ENCODE measurements around the gene CREB3L4. TPM values are rescaled to one million over a fixed set of nuclear protein-coding genes. Genes with fewer than 3 reads are reported as not detected.
A peak's percentile ranks its signal among the peaks of the same experiment; 100 is the strongest.

The CREB3L4 gene
- total RNA-seq, 1 experiment from 2014 or later, result 25.9 TPM

DNA sequence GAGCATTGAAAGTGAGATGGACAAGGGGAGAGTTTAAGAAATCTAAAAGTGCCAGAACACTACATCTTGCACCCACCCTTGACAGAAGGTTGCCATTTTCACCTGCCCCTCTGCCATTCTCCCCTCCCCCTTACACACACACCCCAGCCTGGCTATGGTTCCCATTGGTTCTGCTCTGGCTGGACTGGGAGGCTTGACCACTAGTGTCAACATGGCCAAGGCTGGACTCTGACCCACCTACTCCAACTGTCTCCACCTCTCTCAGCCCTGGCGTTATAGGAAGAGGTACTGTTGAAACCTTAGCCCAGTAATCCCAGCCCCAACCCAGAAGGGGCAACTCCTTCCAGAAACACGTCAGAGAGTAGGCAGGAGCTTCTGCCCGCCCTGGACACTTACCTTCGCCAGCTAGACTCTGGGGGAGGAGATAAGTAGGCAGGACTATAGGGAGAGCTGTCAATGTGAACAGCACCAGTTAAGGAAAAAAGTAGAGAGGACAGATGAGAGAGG is 13.8 kb upstream of the CREB3L4 start:
- no peak overlapping the region for H2AFZ ChIP-seq
- BruUV-seq (replicated peaks), result no TSS peak
- H3K4me3 ChIP-seq, result no peak overlapping the region
- no peaks in the 10 kb centered on the region for H3K9me3 ChIP-seq (ENCODE audit: insufficient read depth, low read depth)
- H3K27ac ChIP-seq, result no peak overlapping the region
- peaks cover 45% of the 10 kb centered on the region for H3K79me2 ChIP-seq (ENCODE audit: low read depth)
- TF ChIP-seq EZH2 (IDR thresholded peaks at IDR 0.05; ENCODE audit: low read depth), result no peak
- no peak for TF ChIP-seq CTCF (conservative IDR thresholded peaks at IDR 0.05)
- ChIA-PET CTCF (no interaction called here), POLR2A (ENCODE audit: unreplicated experiment) (interaction anchor here (0.6 kb wide), 1 partner anchor 147 kb away, joined by 10 read pairs; no protein-coding TSS in a partner anchor)
- intact Hi-C loops (cut with micrococcal nuclease; ENCODE audit: unreplicated experiment), result no loop called here
- no peak overlapping the region for H3K4me2 ChIP-seq
- H3K27me3 ChIP-seq (ENCODE audit: insufficient read depth, low read depth), result no peaks in the 10 kb centered on the region
- no peak for DNase-seq
- H3K9me2 ChIP-seq (ENCODE audit: insufficient read depth), result no peaks in the 10 kb centered on the region
- H3F3A ChIP-seq (ENCODE audit: insufficient read depth, low read depth), result peaks cover 11% of the 10 kb centered on the region; the same call in 1 of the 2 replicates
- H4K20me1 ChIP-seq (ENCODE audit: insufficient read depth), result peaks cover 28% of the 10 kb centered on the region
- peaks cover 9% of the 10 kb centered on the region for H3K36me3 ChIP-seq (ENCODE audit: low read depth)
- peaks cover 13% of the 10 kb centered on the region for H3K4me1 ChIP-seq (replicated peaks; ENCODE audit: insufficient read depth)

DNA sequence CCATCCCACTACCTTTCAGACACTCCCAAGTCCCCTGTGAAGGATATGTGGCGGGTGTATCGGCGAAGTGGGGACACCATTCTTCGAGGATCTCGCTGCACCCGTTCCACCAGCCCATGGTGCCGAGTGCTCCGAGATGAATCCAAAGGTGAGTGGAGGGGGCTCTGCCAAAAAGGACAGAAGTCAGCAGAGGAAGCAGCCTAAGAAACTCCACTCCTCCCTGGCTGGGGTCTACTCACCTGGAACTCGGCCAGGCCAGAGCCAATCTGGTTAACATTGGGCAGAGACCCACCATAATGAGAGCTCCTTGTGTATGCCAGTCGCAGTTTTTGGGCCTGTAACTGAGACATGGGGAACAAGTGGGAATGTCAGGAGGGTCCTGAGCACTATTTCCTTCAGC is 12.9 kb upstream of the CREB3L4 start:
- no peaks in the 10 kb centered on the region for H3K27me3 ChIP-seq (ENCODE audit: insufficient read depth, low read depth)
- H3F3A ChIP-seq (ENCODE audit: insufficient read depth, low read depth), result peaks cover 12% of the 10 kb centered on the region; the same call in 1 of the 2 replicates
- H3K79me2 ChIP-seq (ENCODE audit: low read depth), result peaks cover 45% of the 10 kb centered on the region
- no peak for DNase-seq
- ChIA-PET CTCF (no interaction called here), POLR2A (ENCODE audit: unreplicated experiment) (interaction anchor here (0.6 kb wide), 1 partner anchor 63 kb away, joined by 3 read pairs; no protein-coding TSS in a partner anchor)
- no peak for TF ChIP-seq EZH2 (IDR thresholded peaks at IDR 0.05; ENCODE audit: low read depth)
- no peak for TF ChIP-seq CTCF (conservative IDR thresholded peaks at IDR 0.05)
- intact Hi-C loops (cut with micrococcal nuclease; ENCODE audit: unreplicated experiment), result no loop called here
- H3K9me2 ChIP-seq (ENCODE audit: insufficient read depth), result no peaks in the 10 kb centered on the region
- peaks cover 28% of the 10 kb centered on the region for H4K20me1 ChIP-seq (ENCODE audit: insufficient read depth)
- peaks cover 9% of the 10 kb centered on the region for H3K36me3 ChIP-seq (ENCODE audit: low read depth)
- H3K4me1 ChIP-seq (replicated peaks; ENCODE audit: insufficient read depth), result peaks cover 13% of the 10 kb centered on the region
- no peak overlapping the region for H3K4me2 ChIP-seq
- H2AFZ ChIP-seq, result no peak overlapping the region
- no TSS peak for BruUV-seq (replicated peaks)
- no peak overlapping the region for H3K27ac ChIP-seq
- no peak overlapping the region for H3K4me3 ChIP-seq
- H3K9me3 ChIP-seq (ENCODE audit: insufficient read depth, low read depth), result no peaks in the 10 kb centered on the region

DNA sequence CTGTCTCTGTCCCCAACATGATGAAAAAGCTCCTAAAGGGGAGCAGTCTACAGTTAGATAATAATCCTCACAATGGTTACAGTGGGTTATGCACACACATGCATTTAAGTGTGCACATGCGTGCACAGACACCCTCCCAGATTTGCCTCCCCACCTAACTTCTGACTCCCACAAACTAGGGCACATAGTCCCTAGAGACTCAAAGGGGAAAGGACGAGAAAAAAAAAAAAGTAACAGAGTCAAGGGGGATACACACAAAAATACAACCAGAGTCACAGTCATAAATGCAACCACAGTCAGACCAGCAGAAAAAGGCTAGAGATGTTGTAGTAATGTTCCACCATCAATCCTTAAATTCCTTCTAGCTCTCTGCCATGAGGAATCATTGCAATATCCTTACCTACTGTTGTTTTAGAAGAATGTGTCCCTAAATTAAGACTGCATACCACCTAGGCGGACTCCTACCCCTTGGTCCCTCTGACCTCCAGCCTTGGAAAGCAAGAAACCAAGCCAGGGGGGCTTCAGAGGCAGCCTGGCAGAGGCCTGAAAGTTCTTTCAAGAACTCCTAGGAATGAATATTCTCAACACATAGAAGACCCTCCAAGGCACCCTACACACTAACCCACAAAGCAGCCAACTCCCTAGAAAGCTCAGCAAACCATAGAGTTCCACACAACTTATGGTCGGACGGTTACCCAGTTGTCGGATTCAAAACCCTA is 10.5 kb upstream of the CREB3L4 start:
- Histone ChIP-seq H3K4me1 (replicated peaks; ENCODE audit: insufficient read depth) (peaks cover 25% of the 10 kb centered on the region), H3K79me2 (ENCODE audit: low read depth) (peaks cover 65% of the 10 kb centered on the region), H3K4me2 (peak overlapping the region; percentile 87), H4K20me1 (ENCODE audit: insufficient read depth) (peaks cover 28% of the 10 kb centered on the region), H3K9me2 (ENCODE audit: insufficient read depth) (no peaks in the 10 kb centered on the region), H3F3A (ENCODE audit: insufficient read depth, low read depth) (peaks cover 28% of the 10 kb centered on the region), H2AFZ (peak overlapping the region; percentile 84), H3K36me3 (ENCODE audit: low read depth) (peaks cover 4% of the 10 kb centered on the region; the same call in 1 of the 2 replicates), H3K27ac (peak overlapping the region; percentile 28; the same call in 1 of the 2 replicates), H3K4me3 (peak overlapping the region; percentile 67), H3K27me3 (ENCODE audit: insufficient read depth, low read depth) (no peaks in the 10 kb centered on the region), H3K9me3 (ENCODE audit: insufficient read depth, low read depth) (no peaks in the 10 kb centered on the region)
- intact Hi-C loops (cut with micrococcal nuclease; ENCODE audit: unreplicated experiment), result no loop called here
- DNase-seq, result no peak
- TF ChIP-seq CTCF (conservative IDR thresholded peaks at IDR 0.05) (no peak), EZH2 (IDR thresholded peaks at IDR 0.05; ENCODE audit: low read depth) (no peak)
- POLR2A ChIA-PET (ENCODE audit: unreplicated experiment), result interaction anchor here (0.6 kb wide), 1 partner anchor 10 kb away, joined by 3 read pairs; the partner anchor contains the start of gene CREB3L4
- no TSS peak for BruUV-seq (replicated peaks)
- CTCF ChIA-PET, result interaction anchor here (1.7 kb wide), 1 partner anchor 10 kb away, joined by 4 read pairs; the partner anchor contains the start of gene DENND4B
